Measurements from ENCODE around the gene RCCD1. TPM values are rescaled to one million over a fixed set of nuclear protein-coding genes. Genes with fewer than 3 reads are reported as not detected.

The RCCD1 gene
- total RNA-seq, 2 donors from 2014 or later: 6.8 to 9.5 TPM

DNA sequence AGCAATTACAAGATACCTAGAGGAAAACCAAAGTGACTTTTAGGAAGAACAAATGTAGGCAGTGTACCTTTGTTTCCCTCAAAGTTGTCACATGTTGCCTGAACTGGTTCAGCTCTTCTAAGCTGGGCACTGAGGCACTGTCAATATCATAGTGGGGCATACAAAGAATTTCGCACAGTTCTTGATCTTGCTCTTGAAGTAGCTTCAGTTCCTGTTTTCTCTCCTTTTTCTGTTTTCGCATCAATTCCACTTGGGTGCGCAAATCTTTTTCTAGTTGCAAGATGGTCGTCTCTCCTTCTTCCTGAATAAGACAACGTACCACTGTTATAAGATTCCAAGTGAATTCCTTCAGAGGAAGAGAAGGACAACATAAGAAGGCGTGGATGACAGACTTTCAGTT lies 27.0 kb downstream of the RCCD1 start:
- DNase-seq (ENCODE audit: low spot score): no peak
- Histone ChIP-seq H3K9me3 (no peaks in the 10 kb centered on the region), H3K27ac (no peak overlapping the region), H3K4me3 (no peak overlapping the region), H3K4me1 (no peaks in the 10 kb centered on the region), H3K27me3 (no peaks in the 10 kb centered on the region), H3K36me3 (no peaks in the 10 kb centered on the region)
- TF ChIP-seq, protein P1, sequence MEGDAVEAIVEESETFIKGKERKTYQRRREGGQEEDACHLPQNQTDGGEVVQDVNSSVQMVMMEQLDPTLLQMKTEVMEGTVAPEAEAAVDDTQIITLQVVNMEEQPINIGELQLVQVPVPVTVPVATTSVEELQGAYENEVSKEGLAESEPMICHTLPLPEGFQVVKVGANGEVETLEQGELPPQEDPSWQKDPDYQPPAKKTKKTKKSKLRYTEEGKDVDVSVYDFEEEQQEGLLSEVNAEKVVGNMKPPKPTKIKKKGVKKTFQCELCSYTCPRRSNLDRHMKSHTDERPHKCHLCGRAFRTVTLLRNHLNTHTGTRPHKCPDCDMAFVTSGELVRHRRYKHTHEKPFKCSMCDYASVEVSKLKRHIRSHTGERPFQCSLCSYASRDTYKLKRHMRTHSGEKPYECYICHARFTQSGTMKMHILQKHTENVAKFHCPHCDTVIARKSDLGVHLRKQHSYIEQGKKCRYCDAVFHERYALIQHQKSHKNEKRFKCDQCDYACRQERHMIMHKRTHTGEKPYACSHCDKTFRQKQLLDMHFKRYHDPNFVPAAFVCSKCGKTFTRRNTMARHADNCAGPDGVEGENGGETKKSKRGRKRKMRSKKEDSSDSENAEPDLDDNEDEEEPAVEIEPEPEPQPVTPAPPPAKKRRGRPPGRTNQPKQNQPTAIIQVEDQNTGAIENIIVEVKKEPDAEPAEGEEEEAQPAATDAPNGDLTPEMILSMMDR (IDR thresholded peaks at IDR 0.05): no peak

DNA sequence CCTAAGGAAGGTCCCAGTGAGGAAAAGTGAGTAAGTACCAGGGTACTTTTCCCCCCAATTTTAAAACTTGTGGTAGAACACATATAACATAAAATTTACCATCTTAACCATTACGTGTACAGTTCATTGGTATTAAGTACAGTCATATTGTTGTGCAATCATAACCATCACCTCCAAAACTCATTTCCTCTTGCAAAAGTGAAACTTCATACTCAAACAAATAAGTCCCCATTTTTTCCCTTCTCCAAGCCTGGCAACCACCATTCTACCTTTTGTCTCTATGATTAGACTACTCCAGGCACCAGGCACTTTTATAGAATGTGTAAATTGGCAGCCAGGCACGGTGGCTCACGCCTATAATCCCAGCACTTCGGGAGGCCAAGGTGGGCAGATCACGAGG lies 27.5 kb downstream of the RCCD1 start:
- DNase-seq (ENCODE audit: low spot score): no peak
- Histone ChIP-seq H3K9me3 (no peaks in the 10 kb centered on the region), H3K4me1 (no peaks in the 10 kb centered on the region), H3K27me3 (no peaks in the 10 kb centered on the region), H3K36me3 (no peaks in the 10 kb centered on the region), H3K4me3 (no peak overlapping the region), H3K27ac (no peak overlapping the region)
- TF ChIP-seq, protein P1 (IDR thresholded peaks at IDR 0.05): no peak

DNA sequence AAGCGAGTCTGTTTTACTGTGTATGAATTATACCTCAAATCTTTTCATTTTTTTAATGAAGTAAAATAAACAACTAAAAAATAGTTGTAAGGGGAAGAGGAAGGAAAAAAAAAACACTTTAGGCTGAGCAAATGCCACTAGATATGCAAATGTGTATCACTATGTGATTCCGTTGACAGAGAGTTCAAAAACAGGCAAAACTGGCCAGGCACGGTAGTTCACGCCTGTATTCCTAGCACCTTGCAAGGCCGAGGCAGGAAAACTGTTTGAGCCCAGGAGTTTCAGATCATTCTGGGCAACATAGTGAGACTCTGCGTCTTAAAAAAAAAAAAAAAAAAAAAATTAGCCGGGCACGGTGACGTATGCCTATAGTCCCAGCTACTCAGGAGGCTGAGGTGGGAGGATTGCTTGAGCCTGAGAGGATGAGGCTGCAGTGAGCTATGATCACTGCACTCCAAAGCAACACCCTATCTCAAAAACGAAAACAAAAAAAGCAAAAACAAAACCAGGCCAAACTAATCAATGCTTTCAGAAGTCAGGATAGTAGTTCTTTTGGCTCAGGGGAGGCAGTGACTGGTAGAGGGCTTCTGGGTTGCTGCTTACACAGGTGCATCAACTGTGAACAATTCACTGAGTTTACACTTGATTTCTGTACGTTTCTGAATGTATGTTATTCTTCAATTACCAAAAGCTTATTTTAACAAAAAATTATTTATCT lies 32.3 kb downstream of the RCCD1 start:
- H3K9me3 ChIP-seq: no peaks in the 10 kb centered on the region
- TF ChIP-seq, protein P1 (IDR thresholded peaks at IDR 0.05): no peak

DNA sequence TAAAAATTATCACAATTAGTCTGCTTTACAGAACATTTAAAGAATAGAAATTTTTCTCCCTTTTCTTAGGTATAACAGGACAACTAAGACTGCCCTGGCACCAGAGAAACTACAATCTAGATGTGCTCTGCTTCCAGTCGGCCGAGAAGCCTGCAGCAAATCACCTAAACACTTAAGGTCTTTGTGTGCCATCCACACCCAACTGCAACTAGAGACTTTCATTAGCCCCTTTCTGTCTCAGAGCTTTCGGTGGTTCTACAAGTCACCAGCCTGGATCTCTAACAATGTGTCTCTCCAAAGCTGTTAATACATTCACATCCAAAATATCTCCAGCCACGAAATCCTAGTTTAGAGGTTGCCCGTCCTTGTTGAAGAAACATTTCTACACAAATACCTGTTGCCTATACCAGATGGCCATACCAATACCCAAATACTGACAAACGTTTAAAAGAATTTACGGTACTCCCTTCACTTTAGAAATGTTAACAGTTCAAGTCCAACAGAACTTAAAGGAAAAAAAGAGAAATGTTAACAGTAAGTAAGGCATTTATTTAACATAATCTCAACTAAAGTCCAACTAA lies 33.0 kb downstream of the RCCD1 start:
- Histone ChIP-seq H3K9me3 (no peaks in the 10 kb centered on the region), H3K36me3 (no peaks in the 10 kb centered on the region), H3K27me3 (no peaks in the 10 kb centered on the region), H3K4me1 (no peaks in the 10 kb centered on the region), H3K4me3 (no peak overlapping the region), H3K27ac (no peak overlapping the region)
- no peak for DNase-seq (ENCODE audit: low spot score)
- TF ChIP-seq, protein P1 (IDR thresholded peaks at IDR 0.05): no peak

More for the DNA sequence above, 32.3 kb downstream of the RCCD1 start:
- Histone ChIP-seq H3K4me1 (no peaks in the 10 kb centered on the region), H3K4me3 (no peak overlapping the region), H3K27ac (no peak overlapping the region), H3K27me3 (no peaks in the 10 kb centered on the region), H3K36me3 (no peaks in the 10 kb centered on the region)
- DNase-seq (ENCODE audit: low spot score): no peak

DNA sequence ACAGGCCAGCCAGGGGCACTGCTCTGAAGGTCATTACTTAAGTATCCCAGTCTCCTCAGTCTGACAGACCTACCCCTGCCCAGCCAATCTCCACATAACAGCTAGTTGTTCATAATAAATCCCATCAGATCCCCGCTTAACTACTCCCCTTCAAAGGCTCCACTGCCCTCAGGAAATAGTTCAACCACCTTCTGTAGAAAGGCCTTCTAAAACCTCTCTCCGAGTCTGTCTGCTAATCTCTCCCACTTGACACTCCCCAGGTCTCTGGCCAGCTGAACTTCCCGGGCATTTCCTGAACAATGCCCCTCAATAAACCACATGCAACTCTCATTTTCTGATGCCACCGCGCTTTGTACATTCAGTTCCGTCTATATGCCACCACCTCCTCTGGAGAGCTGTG lies 33.6 kb downstream of the RCCD1 start:
- TF ChIP-seq, protein P1 (IDR thresholded peaks at IDR 0.05): no peak
- Histone ChIP-seq H3K27me3 (no peaks in the 10 kb centered on the region), H3K27ac (no peak overlapping the region), H3K4me1 (peaks cover 0 to 1% of the 10 kb centered on the region in 2 donors), H3K9me3 (no peaks in the 10 kb centered on the region), H3K4me3 (no peak overlapping the region), H3K36me3 (no peaks in the 10 kb centered on the region)
- no peak for DNase-seq (ENCODE audit: low spot score)

Measured in right atrium auricular region (tissue), 2 donors.